Stimulated activated CD4-positive, alpha-beta T cell treated with anti-CD3 and anti-CD28 coated beads, Interleukin-4, amount 100 ng/mL, for 24 hours (primary cell): ENCODE measurements around the gene ST7.
"Not testable (repeated sequence)": the region's sequence is repeated elsewhere in the genome, so short reads cannot be mapped to it uniquely, and the experiment has no call there.

ENCODE experiments used
- DNase-seq: peaks from one replicate; pipeline ENCODE4 v3.0.0-alpha.2; 2020

ST7 gene

DNA sequence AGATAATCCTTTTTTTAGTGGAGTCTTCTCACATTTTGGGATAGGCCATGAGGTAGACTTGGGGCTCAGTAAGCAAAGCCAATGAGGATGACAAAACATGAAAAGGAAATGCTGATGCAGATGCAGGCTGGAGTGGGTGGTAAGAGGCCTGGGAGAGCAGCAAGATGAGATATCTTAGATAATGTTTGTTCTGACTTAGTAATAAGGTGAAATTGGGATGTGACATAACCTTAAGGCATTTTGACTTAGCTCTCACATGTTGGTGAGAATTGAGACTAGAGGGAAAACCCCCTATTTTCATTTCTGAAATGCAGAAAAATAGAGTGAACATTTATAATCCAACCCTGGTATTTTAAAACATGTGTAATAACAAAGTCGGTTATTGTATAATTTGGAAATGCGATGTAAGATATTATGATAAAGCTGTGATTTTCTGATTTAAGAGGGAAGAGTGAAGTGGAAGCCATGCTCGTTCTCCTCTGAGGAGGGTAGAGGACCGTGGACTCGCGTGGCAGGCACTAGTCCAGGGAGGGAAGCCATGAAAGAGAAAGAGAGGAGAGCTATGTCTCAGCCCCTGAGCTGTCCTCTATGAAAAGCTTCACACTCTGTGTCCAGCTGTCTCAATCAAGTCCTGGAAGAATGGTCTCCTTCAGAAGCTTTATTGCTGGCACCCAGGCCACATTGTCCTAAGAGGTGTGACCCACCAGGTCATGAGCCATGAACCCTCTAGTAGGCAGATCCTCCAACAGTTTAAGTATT lies 57.3 kb downstream of the ST7 start:
- DNase-seq = peak; percentile 51

DNA sequence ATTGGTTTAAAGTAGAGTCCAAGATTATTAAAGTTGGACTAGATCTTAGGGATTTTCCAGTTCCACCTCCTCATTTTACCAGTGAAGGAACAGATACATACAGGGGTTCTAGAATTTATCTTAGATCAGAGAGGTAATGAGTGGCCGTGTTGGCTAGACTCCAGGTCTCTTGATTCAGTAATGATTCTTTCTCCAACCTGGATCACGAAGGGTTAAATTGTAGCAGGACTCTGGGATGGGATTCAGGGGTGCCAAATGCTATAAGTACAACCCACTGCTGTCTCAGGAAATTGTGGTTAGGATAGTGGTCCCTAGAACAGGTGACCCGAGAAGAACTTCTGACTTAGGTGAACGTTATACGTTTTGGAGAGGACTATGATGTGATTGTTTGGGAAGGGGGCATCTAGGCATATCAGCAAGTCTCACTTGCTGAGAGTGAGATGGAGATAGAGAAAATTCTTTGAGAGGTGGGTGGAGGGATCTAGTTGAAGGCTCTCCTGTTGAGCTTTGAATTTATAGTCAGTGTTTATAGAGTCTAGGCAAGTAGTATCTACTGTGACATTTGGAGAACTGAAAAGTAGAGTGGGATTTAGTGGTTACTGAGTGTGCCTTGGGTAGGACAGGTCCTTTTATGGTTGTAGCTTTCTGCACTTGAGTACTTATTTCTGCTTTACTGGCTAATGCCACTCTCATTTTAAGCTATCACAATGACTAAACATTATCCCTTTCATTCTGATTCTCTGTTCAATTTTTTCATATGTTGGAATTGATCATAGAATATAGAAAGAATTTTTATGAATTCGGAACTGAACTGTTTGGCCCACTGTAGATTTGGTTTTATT lies 58.3 kb downstream of the ST7 start:
- DNase-seq = no peak

DNA sequence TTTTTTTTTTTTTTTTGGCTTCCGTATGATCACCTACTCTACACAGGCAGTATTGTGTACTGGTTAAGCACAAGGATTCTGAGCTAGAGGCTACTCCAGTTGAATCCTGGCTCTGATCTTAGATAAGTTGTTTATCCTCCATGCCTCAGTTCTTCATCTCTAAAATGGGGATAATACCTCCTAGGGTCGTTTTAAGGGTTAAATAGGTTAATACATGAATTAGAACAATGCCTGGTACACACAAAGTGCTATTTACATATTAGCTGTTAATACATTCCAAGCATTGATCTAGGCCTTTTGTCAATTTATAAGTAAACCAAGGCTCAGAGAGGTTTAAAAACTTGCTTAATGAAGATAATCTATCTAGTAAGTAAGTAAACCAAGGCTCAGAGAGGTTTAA lies 59.0 kb downstream of the ST7 start:
- no peak for DNase-seq

DNA sequence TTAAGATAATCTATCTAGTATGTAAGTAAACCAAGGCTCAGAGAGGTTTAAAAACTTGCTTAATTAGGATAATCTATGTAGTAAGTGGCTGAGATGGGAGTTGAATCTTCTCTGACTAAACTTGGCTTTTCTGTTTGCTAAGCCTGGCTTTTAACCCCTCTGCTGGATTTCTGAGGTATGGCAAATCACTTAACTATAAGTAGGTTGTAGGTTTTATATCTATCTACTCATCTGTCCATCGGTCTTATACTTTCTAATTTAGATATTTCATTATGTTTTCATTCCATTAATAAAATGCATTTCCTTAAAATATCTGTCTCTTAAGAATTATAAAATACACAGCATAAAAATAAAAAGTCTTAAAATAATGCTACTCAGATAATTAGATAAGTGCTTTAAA lies 59.4 kb downstream of the ST7 start:
- no peak for DNase-seq

DNA sequence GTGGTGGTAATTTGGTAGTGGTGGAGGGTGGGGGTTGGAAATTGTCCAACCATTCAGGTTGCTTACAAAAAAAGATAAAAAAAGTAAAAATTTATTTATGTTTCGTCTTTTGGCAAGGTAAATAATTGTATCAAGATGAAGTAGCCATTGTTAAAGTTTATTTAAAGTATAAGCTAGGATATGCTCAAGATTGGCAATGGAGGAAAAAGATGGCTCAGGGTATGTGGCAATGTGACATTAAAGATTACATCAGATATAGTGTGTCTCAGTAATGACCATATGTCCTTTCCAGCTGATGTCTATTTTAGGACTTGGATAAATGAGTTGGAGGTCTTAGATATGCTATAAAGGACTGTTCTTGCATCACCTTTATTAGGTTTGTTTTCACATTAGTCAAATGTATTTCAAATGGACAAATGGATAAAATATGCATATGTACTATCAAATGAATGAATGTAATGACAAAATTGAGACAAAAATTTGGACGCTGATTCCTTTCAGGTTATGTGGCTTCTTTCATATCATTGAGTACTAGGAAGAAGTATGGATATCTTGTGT lies 60.9 kb downstream of the ST7 start:
- DNase-seq = no peak

DNA sequence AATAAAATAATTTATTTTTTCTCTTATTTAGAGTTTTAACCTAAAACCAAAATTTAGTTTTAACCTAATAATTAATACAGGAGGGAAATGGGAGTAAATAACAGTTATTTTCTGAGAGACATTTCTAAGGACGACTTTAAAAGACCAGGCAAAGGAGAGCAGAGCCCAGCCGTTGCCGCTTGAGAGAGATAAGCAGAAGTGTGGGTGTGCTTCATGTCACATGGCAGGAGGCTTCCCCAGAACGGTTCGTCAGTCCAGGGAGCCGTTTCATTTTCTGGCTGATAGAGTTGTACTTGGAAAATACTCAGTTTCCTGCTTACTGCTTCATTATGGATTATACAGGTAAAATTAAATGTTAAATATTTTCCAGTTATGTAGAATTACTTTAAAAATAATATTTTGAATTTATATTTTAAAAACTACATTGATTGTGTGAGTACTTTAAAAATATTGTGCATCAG lies 61.4 kb downstream of the ST7 start:
- peak; percentile 21 for DNase-seq

DNA sequence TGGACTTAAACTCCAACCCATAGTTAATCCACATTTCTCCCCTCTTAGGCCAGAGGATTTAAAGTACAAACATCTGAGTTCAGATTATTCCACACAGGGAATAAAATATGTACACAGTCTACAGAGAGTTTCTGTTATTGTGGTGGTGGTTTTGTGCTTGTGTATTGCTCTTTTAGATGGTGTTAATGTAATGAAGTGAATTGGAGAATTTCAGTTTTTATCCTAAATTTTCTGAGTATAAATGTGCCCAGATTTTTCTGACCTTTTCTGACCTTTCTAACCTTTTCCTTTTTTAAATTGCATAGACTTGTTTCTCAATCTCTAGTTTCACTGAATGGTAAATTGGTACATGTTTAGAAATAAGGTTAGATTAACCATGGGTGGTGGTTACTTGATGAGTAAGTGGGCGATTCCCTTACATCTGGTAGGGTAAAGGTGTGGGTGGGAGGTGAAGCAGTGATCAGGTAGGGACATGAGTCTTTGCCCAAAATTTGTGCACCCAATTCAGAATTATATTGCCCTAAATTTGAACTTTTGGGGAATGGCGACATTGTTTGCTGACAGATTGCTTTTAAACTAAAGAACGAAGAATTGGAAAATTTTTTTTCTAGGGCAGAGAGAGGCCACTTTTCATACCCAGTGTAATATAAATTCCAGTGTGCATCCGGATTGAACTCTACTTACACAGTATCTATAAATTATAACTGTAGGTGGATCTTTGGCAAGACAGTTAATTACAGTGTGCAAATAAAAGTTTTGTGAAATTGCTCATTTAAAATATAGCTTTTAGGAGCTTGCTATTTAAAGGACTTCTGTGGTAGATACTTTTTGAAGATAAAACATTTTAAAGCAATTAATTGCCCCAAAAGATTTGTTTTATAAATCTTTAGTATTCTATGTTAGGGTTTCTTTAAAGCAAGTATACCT lies 62.2 kb downstream of the ST7 start:
- no peak for DNase-seq

DNA sequence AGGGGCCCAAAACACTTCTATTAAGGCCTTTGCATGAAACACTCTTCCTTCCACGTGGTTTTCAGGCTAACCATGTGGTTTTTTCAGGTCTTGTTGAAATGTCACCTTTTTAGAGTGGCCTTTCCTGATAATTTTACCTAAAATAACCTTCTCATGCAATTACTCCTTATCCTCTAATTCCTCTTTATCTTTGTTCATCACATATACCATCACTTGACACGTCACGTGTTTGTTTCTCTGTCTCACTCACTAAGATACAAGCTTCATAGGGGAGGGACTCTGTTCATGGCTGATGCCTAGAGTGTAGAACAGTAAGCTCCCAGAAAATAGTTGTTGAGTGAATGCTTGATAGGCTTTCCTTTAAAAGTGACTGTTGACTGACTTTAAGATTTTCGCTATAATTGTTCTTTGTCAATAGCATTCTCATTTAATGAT lies 63.7 kb downstream of the ST7 start:
- DNase-seq = no peak

DNA sequence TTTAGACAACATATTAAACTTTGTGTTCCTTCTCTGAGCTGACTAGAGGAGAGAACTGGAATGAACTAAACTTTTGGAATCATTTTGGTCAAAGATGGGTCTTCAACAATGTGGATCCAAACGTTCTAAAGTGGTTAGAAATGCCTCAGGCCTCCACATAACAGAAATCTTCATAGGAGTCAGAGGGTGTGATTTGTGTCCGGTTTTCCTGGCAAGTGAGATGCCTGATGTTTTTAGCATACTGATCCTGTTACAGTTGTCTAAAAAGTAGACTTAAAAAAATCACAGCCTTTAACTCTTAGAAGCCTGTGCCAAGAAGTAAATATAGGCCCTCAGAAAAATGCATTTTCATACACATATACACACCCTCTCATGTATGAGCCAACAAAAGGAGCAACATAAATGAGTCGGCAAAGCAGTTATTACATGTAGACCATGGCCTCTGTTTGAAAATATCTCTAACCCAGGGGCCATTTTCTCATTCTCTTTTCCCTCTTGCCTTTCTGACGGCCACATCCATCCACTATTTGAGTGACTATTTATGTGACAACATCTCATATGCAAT lies 64.5 kb downstream of the ST7 start:
- no peak for DNase-seq

DNA sequence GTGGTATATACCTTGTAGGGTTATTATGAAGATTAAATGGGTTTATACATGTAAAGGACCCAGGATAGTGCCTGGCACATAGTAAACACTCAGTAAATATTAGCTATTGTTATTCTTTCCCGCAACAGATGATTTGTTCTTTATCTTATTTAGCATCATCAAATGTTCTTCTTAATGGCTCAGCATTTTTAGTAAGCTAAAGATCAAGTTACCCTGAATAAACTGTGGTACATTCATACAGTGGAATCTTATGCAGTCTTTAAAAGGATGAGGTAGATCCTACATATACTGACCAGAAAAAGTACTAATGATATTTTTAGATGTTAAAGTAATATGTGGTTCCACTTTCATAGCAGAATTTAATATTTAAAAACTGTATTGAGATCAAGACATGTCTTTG lies 65.4 kb downstream of the ST7 start:
- no peak for DNase-seq

DNA sequence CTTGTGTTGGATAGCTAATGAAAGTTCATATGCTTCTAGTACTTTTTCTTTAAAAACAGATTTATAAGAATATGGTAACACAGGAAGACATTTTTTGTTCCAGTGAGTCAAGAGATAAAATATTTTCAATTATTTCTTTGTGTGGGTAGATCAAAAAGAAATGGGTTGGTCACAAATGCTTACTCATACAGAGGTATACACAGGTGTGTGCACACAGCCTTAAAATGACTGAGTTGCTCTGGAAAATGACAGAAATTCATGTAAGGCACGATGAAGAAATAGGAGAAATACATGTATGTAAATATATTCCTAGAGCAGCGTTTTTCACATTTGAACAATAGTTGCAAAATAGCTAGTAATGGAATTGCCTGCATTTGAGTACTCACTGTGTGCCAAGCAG lies 66.0 kb downstream of the ST7 start:
- no peak for DNase-seq

DNA sequence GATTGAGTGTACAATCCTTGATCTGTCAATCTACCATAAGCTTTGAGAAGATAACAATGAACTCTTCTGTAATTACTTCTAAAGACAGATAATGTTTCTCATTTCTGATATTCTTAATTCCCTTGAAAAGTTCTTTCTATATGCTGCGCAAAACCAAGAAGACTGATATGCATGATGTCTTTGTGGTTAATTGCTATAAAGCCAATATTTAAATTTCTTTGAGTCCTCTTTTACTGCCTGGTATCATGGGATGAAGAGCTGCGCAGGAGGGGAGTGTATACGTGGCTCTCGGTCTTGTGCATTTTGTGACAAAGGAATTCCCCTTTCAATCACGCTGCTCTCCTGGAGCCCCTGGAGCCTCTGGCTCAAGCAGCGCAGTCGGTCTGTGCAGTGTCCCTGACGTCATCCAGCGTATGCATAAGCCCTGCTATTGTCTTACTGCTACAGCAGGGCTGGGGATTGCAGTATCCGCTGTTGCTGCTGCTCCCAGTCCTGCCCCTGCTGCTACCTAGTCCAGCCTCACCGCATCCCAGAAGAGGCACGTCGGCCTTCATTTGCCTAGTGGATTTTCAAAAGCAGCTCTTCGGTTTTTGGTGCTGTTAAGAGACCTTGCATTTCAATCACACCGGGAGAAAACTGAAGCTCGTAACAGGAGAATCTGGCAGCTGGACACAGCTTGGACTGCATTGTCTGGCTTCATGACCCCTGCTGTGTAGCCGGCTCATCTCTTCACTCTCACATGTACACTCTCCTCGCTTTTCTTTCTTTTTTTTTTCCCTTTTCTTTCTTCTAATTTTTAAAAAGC lies 66.7 kb downstream of the ST7 start:
- DNase-seq = no peak

DNA sequence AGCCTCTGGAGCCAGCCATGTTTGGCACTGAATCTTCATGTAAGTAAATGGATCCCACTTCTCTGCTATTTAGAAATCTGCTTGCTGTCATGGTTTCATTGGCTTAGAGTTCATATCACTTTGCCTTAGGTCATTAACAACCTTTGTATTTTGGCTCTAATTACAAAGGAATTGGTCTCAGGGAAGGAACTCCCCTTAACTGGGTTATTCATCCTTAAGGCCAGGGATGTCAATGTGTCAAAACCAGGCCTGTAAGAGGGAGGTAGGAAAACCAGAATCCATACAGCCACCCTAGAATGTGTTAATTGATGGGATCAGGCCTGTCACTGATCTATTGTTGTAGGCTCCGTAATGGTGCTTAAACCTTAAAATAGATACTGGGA lies 67.3 kb downstream of the ST7 start:
- DNase-seq = no peak

DNA sequence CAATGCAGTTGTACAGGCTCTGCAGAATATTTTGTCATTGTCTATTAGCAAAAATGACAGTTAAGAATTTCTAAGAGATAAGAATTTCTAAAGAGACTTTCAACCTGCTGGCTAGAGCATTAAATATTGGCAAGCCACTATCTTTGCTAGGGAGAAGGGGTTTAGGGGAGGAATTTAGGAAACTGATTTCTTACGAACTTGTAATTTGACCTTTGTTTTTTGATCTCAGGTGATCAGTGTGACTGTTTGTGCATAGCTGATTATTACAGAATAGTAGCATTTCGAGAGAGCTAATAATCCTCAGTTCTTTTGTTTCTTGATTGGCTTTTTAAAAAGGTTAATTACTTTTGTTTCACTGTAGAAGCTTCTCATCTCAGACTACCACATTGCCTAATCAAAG lies 68.1 kb downstream of the ST7 start:
- DNase-seq = no peak

DNA sequence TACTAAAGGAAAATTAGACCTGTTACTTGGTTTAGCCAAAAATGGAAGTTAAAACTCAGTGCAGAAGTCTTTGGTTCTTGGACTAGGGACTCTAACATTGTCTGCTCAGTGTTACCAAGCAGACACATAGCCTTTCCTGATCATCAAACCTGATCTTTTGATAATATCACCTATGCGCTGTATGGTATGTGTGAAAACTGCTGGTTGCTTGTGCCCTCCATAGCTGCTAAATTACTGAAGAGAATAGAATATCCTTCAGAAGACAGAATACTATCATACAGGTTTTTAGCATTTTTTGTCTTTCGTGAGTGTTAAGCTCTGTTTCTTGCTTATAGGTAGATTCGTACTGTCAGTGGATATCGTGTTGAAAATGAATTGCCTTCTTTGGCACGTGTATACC lies 68.7 kb downstream of the ST7 start:
- DNase-seq = no peak

DNA sequence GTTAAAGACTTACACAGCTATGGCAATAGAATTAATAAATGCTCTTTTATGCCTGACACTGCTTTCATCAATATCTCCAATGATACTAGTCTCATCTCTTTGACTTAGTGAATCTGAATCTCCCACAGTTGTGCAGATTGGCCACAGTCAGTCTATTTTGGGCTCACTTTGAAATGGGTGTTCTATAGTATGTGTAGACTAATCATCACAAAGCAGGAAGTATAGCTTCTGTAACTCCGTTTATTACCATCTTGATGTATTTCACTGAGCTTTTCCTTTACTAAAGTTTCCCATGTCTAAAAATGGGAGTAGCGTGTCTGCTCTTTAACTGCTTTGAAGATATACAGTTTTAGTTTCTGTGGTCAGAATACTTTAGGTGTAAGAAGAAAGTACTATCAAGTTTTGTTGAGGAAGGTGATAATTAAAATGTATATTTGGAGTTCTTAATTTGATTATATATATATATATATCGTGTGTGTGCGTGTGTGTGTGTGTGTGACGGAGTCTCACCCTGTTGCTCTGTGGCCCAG lies 70.1 kb downstream of the ST7 start:
- DNase-seq = no peak

DNA sequence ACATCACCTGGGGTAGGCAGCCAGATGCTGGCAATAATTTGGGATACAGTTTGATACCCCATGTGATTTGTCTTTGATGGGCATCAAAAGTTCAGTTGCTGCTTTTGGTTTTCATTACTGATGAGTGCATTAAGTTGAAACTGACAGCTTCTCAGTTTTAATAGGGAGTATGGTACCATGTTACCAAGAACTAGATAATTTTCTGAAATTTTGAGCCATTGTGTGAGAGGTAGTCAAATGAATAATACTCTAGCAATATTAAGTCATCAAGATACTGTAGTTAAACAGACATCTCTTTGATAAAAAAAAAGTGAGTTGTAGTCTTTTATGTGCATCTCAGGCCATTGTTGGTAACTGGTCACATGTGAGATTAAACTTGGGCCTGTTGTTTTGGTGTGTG lies 71.5 kb downstream of the ST7 start:
- no peak for DNase-seq

DNA sequence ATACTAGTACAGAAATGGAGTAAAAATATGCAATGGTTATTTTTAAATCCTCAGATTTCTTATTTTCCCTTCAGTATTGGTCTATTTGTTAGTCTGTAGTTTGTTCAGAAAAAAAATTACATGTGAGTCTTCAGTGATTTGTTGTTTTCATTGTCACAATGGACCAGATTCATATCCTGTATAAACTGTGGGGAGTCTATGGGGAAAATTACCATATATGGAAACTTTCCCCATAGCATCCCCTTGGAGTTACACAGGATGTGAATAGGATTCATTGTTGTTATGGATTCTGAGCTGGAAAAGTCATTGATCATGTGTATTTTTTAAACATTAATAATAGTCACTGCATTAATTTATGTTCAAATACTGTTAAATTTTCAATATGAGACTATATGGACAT lies 72.6 kb downstream of the ST7 start:
- no peak for DNase-seq

DNA sequence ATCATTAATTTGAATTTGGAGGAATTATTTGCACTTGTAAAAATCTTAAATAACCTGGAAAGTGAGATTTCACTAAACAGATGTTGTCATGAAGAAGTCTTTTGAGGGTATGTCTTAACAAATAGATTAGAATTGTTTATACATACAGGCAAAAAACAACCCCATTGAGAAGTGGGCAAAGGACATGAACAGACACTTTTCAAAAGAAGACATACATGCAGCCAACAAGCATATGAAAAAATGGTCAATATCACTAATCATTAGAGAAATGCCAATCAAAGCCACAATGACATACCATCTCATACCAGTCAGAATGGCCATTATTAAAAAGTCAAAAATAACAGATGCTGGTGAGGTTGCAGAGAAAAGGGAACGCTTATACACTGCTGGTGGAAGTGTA lies 77.0 kb downstream of the ST7 start:
- not testable (repeated sequence) for DNase-seq

DNA sequence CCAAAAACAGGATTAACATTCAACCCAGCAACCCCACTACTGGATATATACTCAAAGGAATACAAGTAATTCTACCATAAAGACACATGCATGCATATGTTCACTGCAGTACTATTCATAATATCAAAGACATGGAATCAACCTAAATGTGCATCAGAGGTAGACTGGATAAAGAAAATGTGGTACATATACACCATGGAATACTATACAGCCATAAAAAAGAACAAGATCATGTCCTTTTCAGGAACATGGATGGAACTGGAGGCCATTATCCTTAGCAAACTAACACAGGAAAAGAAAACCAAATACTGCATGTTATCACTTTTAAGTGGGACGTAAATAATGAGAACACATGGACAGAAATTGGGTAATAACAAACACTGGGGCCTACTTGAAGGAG lies 77.5 kb downstream of the ST7 start:
- DNase-seq = not testable (repeated sequence)

DNA sequence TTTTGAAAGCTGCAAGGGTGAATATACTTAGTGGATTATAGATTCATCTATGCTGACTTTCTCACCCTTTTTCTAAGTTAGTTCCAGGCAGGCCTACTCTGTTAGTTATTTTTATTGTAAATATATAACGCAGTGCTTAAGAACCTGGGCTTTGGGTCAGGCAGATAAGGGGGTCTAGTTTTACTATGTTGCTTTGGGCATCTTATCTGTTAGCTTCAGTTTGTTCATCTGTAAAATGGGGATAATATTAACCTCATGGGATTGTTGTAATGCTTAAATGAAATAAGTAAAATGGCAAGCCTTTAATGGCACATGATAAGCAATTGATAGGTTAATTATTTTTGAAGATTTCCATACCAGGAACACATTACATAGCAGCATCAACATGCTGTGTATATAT lies 79.5 kb downstream of the ST7 start:
- no peak for DNase-seq
